Prostate gland (tissue), 2 donors: Measurements from ENCODE around the gene PCSK1. TPM values are rescaled to one million over a fixed set of nuclear protein-coding genes. Genes with fewer than 3 reads are reported as not detected.

Experiments
- DNase-seq: peaks from one replicate; pipeline ENCODE4 v3.0.0-alpha.2; 2019; ENCODE audit warnings: low spot score
- H3K27ac ChIP-seq, 2 donors: fragments of 200-600 bp; sonication (generic); 2 replicates each; pipeline ENCODE4 v1.5.1; 2017 to 2019
- H3K27me3 ChIP-seq: fragments of 200-600 bp; sonication (generic); replicated peaks from 2 replicates; pipeline ENCODE4 v1.5.1; 2019; ENCODE audit not compliant: insufficient read depth
- H3K36me3 ChIP-seq, 2 donors: fragments of 200-600 bp; sonication (generic); 1 replicate in 1 of 2; 2 replicates in 1 of 2; pipeline versions ENCODE4 v1.5.1 to v1.8.1; 2017 to 2019
- H3K4me1 ChIP-seq: fragments of 200-600 bp; sonication (generic); replicated peaks from 2 replicates; pipeline ENCODE4 v1.5.1; 2019
- H3K4me3 ChIP-seq, 2 donors: fragments of 200-600 bp; sonication (generic); 2 replicates each; pipeline ENCODE4 v1.5.1; 2017 to 2019
- H3K9me3 ChIP-seq: fragments of 200-600 bp; sonication (generic); 2 replicates; pipeline ENCODE4 v1.5.1; 2017
- CTCF ChIP-seq, 4 experiments: fragments of 200-600 bp in 2 of 4; fragments of 450-650 bp in 2 of 4; sonication (generic) in 2 of 4; IDR thresholded peaks; 1 replicate in 3 of 4; 2 replicates in 1 of 4; pipeline ENCODE4 v1.5.1; 2016 to 2019; ENCODE audit warnings: antibody characterized with exemption in 4 of 4, mild to moderate bottlenecking in 2 of 4, moderate library complexity in 2 of 4
- POLR2A ChIP-seq: fragments of 450-650 bp; IDR thresholded peaks from one replicate; pipeline ENCODE4 v1.6.1; 2016; ENCODE audit warnings: antibody characterized with exemption, mild to moderate bottlenecking
- POLR2AphosphoS5 ChIP-seq: sonication (generic); formaldehyde crosslinking; IDR thresholded peaks from one replicate; pipeline ENCODE4 v1.6.1; 2017; ENCODE audit warnings: antibody characterized with exemption
- WGBS: methylation state at CpG from one replicate; pipeline ENCODE4 v1.1.5; 2018; 5-methylcytosine and 5-hydroxymethylcytosine counted together
- intact Hi-C: fragments of 100-400 bp; cut with DNase I; formaldehyde crosslinking; loops from one replicate; pipeline ENCODE4 v1.14.2; 2022
- total RNA-seq, 2 donors: library from RNA; depleted of rRNA; stranded (reverse); fragments of >200 nt; gene quantifications; one replicate each; pipeline ENCODE4 v1.1.0, GENCODE V29; 2016

Gene PCSK1
- total RNA-seq, 2 donors from 2014 or later: 0.14 to 0.34 TPM

- DNase-seq: no peak
- WGBS: 45% methylated on average over 5 of the region's 5 CpGs
- no peak overlapping the region for H3K4me3 ChIP-seq
- no peaks in the 10 kb centered on the region for H3K9me3 ChIP-seq
- intact Hi-C loops: no loop called here
- H3K4me1 ChIP-seq: no peaks in the 10 kb centered on the region
- no peaks in the 10 kb centered on the region for H3K36me3 ChIP-seq
- peaks cover 13% of the 10 kb centered on the region for H3K27me3 ChIP-seq
- no peak overlapping the region for H3K27ac ChIP-seq
- TF ChIP-seq CTCF (IDR thresholded peaks at IDR 0.05) (no peak), POLR2AphosphoS5 (no peak), POLR2A (no peak)
These were observed 5.2 kb downstream of the PCSK1 start for GRCh38 chr5:96427824-96428223.

DNA sequence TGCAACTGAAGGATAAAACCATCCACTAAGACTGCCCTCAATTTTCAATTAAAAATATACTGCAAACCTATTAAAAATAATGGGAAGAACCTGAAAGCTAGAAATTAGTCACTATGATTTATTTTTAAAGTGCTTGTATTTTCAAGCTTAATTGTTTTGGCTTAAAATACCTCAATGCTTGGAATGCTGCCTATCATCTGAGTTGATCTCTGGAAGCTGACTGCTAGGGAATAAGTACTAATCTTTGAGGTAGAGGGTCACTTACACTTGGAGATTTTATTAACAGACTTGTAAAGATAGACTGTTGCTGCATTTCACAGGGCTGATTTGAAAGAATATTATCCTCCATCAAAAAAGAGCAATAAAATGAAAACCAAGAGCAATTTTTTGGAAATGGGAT is 6.2 kb downstream of the PCSK1 start:
- intact Hi-C loops: no loop called here
- H3K4me1 ChIP-seq: no peaks in the 10 kb centered on the region
- no peak for DNase-seq
- TF ChIP-seq POLR2AphosphoS5 (no peak), CTCF (IDR thresholded peaks at IDR 0.05) (no peak), POLR2A (no peak)
- no peaks in the 10 kb centered on the region for H3K36me3 ChIP-seq
- no peaks in the 10 kb centered on the region for H3K9me3 ChIP-seq
- no peak overlapping the region for H3K27ac ChIP-seq
- H3K4me3 ChIP-seq: no peak overlapping the region
- H3K27me3 ChIP-seq: peaks cover 8% of the 10 kb centered on the region

- no peaks in the 10 kb centered on the region for H3K4me1 ChIP-seq
- H3K4me3 ChIP-seq: no peak overlapping the region
- no peaks in the 10 kb centered on the region for H3K27me3 ChIP-seq
- TF ChIP-seq POLR2AphosphoS5: no peak
- no peak for TF ChIP-seq POLR2A
- no peak for TF ChIP-seq CTCF (IDR thresholded peaks at IDR 0.05)
- intact Hi-C loops: no loop called here
- no peaks in the 10 kb centered on the region for H3K9me3 ChIP-seq
- DNase-seq: no peak
- no peak overlapping the region for H3K27ac ChIP-seq
- no peaks in the 10 kb centered on the region for H3K36me3 ChIP-seq
These were observed 7.6 kb downstream of the PCSK1 start for GRCh38 chr5:96425443-96425842.

DNA sequence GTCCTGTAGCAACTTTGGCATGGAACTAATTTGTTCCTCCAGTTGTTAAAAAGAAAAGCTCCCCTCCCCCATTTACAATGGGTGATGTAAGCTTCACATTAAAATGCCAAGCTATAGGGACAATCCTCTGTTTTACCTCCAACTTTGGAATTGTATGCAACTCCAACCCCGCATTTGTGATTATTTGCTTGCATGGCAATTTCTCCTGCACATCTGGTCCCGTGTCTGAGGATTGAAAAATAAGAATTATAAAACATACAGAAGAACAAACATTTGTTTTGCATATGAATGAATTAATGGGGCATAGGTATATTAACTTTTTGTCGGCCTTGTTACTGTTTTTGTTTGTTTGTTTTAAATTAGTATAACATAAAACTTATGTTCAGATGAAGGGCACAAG is 17.2 kb downstream of the PCSK1 start:
- Histone ChIP-seq H3K4me1 (no peaks in the 10 kb centered on the region), H3K36me3 (no peaks in the 10 kb centered on the region), H3K4me3 (no peak overlapping the region), H3K27me3 (no peaks in the 10 kb centered on the region), H3K9me3 (no peaks in the 10 kb centered on the region), H3K27ac (no peak overlapping the region)
- TF ChIP-seq POLR2A (no peak), CTCF (IDR thresholded peaks at IDR 0.05) (no peak), POLR2AphosphoS5 (no peak)
- intact Hi-C loops: no loop called here
- no peak for DNase-seq
- 78% methylated on average over 3 of the region's 3 CpGs for WGBS

DNA sequence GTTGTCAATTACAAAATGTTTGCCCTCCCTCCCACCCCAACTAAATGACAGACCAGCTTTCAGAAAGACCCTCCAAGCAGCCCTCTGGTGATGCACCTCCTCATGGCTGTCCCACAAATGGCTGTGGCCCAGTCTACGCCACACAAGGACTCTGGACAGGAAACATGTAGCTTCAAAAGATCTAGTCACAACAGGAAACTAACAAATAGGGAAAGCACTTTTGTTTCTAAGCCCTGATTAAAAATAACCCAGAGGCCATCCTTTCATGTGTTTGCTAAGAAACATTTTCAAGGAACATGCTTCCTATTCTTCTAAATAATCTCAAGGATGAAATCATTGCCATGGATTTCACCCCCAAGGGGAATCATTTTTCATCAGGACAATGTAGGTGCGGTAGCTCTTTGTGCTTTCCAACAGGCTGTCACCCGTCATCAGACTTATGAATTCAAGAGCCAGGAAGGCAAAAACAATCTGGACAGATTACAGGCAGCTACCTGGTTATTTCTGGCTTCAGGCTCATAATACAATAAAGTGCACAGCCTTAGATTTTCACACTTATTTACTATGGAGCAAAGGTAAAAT is 20.1 kb downstream of the PCSK1 start:
- TF ChIP-seq POLR2AphosphoS5: no peak
- TF ChIP-seq CTCF (IDR thresholded peaks at IDR 0.05): no peak
- no peak for TF ChIP-seq POLR2A
- H3K27ac ChIP-seq: no peak overlapping the region
- H3K27me3 ChIP-seq: no peaks in the 10 kb centered on the region
- H3K36me3 ChIP-seq: no peaks in the 10 kb centered on the region
- DNase-seq: no peak
- no peak overlapping the region for H3K4me3 ChIP-seq
- no peaks in the 10 kb centered on the region for H3K4me1 ChIP-seq
- 63% methylated on average over 3 of the region's 3 CpGs for WGBS
- H3K9me3 ChIP-seq: no peaks in the 10 kb centered on the region
- intact Hi-C loops: no loop called here
